Measurements from ENCODE around the gene RAD50. TPM values are rescaled to one million over a fixed set of nuclear protein-coding genes. Genes with fewer than 3 reads are reported as not detected.

Gene RAD50
- total RNA-seq, 1 donor from 2014 or later = 48.2 TPM

GRCh38 chr5:132601071-132601728 is 44.4 kb downstream of the RAD50 start:
- Mint-ChIP-seq H3K36me3 (peaks cover 11% of the 10 kb centered on the region), H3K9me3 (no peaks in the 10 kb centered on the region), H3K4me1 (no peaks in the 10 kb centered on the region), H3K27ac (no peak overlapping the region), H3K4me3 (no peak overlapping the region), H3K27me3 (ENCODE audit: insufficient read depth, low read depth) (peaks cover 4% of the 10 kb centered on the region)
- H3K9me3 ChIP-seq (ENCODE audit: low read depth) = no peaks in the 10 kb centered on the region
- H3K9ac ChIP-seq = no peak overlapping the region
- TF ChIP-seq EZH2phosphoT487 (IDR thresholded peaks at IDR 0.05) (no peak), EZH2 (IDR thresholded peaks at IDR 0.05) (no peak)
- TF ChIP-seq, protein P1, sequence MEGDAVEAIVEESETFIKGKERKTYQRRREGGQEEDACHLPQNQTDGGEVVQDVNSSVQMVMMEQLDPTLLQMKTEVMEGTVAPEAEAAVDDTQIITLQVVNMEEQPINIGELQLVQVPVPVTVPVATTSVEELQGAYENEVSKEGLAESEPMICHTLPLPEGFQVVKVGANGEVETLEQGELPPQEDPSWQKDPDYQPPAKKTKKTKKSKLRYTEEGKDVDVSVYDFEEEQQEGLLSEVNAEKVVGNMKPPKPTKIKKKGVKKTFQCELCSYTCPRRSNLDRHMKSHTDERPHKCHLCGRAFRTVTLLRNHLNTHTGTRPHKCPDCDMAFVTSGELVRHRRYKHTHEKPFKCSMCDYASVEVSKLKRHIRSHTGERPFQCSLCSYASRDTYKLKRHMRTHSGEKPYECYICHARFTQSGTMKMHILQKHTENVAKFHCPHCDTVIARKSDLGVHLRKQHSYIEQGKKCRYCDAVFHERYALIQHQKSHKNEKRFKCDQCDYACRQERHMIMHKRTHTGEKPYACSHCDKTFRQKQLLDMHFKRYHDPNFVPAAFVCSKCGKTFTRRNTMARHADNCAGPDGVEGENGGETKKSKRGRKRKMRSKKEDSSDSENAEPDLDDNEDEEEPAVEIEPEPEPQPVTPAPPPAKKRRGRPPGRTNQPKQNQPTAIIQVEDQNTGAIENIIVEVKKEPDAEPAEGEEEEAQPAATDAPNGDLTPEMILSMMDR (IDR thresholded peaks at IDR 0.05) = no peak
- H2AFZ ChIP-seq (replicated peaks) = no peak overlapping the region
- H3K36me3 ChIP-seq = peaks cover 12% of the 10 kb centered on the region
- no peak overlapping the region for H3K27ac ChIP-seq
- no peak for DNase-seq (ENCODE audit: low spot score)
- H3K79me2 ChIP-seq (ENCODE audit: low read depth) = no peaks in the 10 kb centered on the region
- no peaks in the 10 kb centered on the region for H4K20me1 ChIP-seq (ENCODE audit: low read depth)
- no peaks in the 10 kb centered on the region for H3F3A ChIP-seq (ENCODE audit: low read depth)
- no peak overlapping the region for H3K4me2 ChIP-seq
- no peak overlapping the region for H3K4me3 ChIP-seq
- no peaks in the 10 kb centered on the region for H3K4me1 ChIP-seq
- no peaks in the 10 kb centered on the region for H3K27me3 ChIP-seq

DNA sequence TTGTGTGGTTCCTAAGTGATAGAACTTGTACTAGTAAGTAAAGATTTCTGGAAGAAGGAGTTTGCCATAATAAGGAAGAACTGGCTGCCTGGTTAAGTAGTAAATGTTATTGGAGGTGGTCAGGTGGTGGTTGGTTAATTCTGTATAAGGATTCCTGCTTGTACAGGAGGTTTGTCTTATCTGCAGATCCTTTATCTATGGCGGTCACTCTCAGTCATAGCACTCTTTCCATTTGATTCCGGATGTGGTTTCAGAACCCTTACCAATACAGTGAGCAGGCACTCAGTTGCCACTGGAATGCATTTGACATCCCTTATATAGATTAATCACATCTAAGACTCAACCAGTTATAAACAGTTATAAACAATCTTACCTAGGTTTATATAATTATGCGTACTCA is 50.3 kb downstream of the RAD50 start:
- no peaks in the 10 kb centered on the region for H3K79me2 ChIP-seq (ENCODE audit: low read depth)
- Mint-ChIP-seq H3K9me3 (no peaks in the 10 kb centered on the region), H3K4me3 (no peak overlapping the region), H3K4me1 (no peaks in the 10 kb centered on the region), H3K36me3 (peaks cover 20% of the 10 kb centered on the region), H3K27me3 (ENCODE audit: insufficient read depth, low read depth) (peaks cover 4% of the 10 kb centered on the region), H3K27ac (no peak overlapping the region)
- peaks cover 22% of the 10 kb centered on the region for H3K36me3 ChIP-seq
- H3K27me3 ChIP-seq = no peaks in the 10 kb centered on the region
- no peaks in the 10 kb centered on the region for H3K4me1 ChIP-seq
- H3K9ac ChIP-seq = no peak overlapping the region
- no peak overlapping the region for H3K4me2 ChIP-seq
- no peak overlapping the region for H3K27ac ChIP-seq
- H3F3A ChIP-seq (ENCODE audit: low read depth) = no peaks in the 10 kb centered on the region
- no peaks in the 10 kb centered on the region for H4K20me1 ChIP-seq (ENCODE audit: low read depth)
- DNase-seq (ENCODE audit: low spot score) = no peak
- H3K9me3 ChIP-seq (ENCODE audit: low read depth) = no peaks in the 10 kb centered on the region
- no peak overlapping the region for H2AFZ ChIP-seq (replicated peaks)
- H3K4me3 ChIP-seq = no peak overlapping the region
- TF ChIP-seq, protein P1 (IDR thresholded peaks at IDR 0.05) = no peak
- TF ChIP-seq EZH2phosphoT487 (IDR thresholded peaks at IDR 0.05) (no peak), EZH2 (IDR thresholded peaks at IDR 0.05) (no peak)

DNA sequence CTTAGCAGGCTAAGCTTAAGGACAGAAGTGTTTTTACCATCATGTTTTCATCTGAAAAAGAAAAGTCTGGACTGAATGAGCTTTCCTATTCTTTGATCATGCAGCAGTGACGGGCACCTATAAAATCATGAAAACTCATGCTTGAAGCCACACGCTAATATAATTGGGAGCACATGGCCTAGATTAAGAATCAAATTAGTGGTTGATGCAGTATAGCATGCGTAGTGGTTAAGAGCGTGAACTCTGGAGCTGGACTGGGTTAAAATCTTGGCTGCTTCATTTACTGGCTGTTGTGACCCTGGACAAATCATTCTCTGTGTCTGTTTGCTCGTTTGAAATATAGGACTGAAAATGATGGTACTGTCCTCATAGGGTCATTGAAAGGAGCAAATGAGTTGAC is 51.3 kb downstream of the RAD50 start:
- Mint-ChIP-seq H3K4me1 (no peaks in the 10 kb centered on the region), H3K27ac (no peak overlapping the region), H3K27me3 (ENCODE audit: insufficient read depth, low read depth) (peaks cover 4% of the 10 kb centered on the region), H3K4me3 (no peak overlapping the region), H3K9me3 (no peaks in the 10 kb centered on the region), H3K36me3 (peaks cover 22% of the 10 kb centered on the region)
- H3K9ac ChIP-seq = no peak overlapping the region
- DNase-seq (ENCODE audit: low spot score) = no peak
- no peaks in the 10 kb centered on the region for H3K27me3 ChIP-seq
- H3K9me3 ChIP-seq (ENCODE audit: low read depth) = no peaks in the 10 kb centered on the region
- no peaks in the 10 kb centered on the region for H3F3A ChIP-seq (ENCODE audit: low read depth)
- TF ChIP-seq, protein P1 (IDR thresholded peaks at IDR 0.05) = no peak
- TF ChIP-seq EZH2phosphoT487 (IDR thresholded peaks at IDR 0.05) (no peak), EZH2 (IDR thresholded peaks at IDR 0.05) (no peak)
- no peaks in the 10 kb centered on the region for H3K4me1 ChIP-seq
- no peak overlapping the region for H3K27ac ChIP-seq
- no peaks in the 10 kb centered on the region for H3K79me2 ChIP-seq (ENCODE audit: low read depth)
- no peak overlapping the region for H3K4me2 ChIP-seq
- H2AFZ ChIP-seq (replicated peaks) = no peak overlapping the region
- no peak overlapping the region for H3K4me3 ChIP-seq
- H3K36me3 ChIP-seq = peaks cover 24% of the 10 kb centered on the region
- H4K20me1 ChIP-seq (ENCODE audit: low read depth) = no peaks in the 10 kb centered on the region
